HUES64 (cell line): Measurements from ENCODE around the gene TIMM23B.
"Not testable (repeated sequence)": the region's sequence is repeated elsewhere in the genome, so short reads cannot be mapped to it uniquely, and the experiment has no call there.

Source experiments
- H3K27ac ChIP-seq: 2 replicates; pipeline ENCODE4 v1.7.0; 2013; ENCODE audit warnings: low read depth, low read length, inconsistent platforms
- H3K27me3 ChIP-seq: 2 replicates; pipeline ENCODE4 v1.6.1; 2013; ENCODE audit warnings: mild to moderate bottlenecking, low read length; ENCODE audit not compliant: insufficient read depth
- H3K36me3 ChIP-seq: 2 replicates; pipeline ENCODE4 v1.6.1; 2013; ENCODE audit warnings: mild to moderate bottlenecking, low read length; ENCODE audit not compliant: insufficient read depth
- H3K4me1 ChIP-seq: 2 replicates; pipeline ENCODE4 v1.6.1; 2013; ENCODE audit warnings: mild to moderate bottlenecking, low read length, moderate library complexity; ENCODE audit not compliant: insufficient read depth
- H3K4me3 ChIP-seq: 2 replicates; pipeline ENCODE4 v1.5.1; 2013; ENCODE audit warnings: mild to moderate bottlenecking, low read length, moderate library complexity
- H3K9ac ChIP-seq: 2 replicates; pipeline ENCODE4 v1.6.1; 2013; ENCODE audit warnings: mild to moderate bottlenecking, low read depth, low read length
- H3K9me3 ChIP-seq: 2 replicates; pipeline ENCODE4 v1.6.1; 2013; ENCODE audit warnings: low read depth, low read length; ENCODE audit not compliant: insufficient read depth
- WGBS: fragments of 150-250, 120-280 bp; methylation state at CpG from one replicate; pipeline ENCODE4 v1.1.7; 2013; ENCODE audit warnings: missing lambda C conversion rate; 5-methylcytosine and 5-hydroxymethylcytosine counted together

TIMM23B gene

GRCh38 chr10:49931959-49932728 lies 9.7 kb upstream of the TIMM23B start:
- peaks cover 16% of the 10 kb centered on the region; the same call in 1 of the 2 replicates for H3K36me3 ChIP-seq
- H3K4me1 ChIP-seq = not testable (repeated sequence)
- WGBS = 89% methylated on average over 3 of the region's 7 CpGs

GRCh38 chr10:49942339-49942705 lies 469 bp downstream of the TIMM23B start:
- Histone ChIP-seq H3K27ac (peak overlapping the region; percentile 80; the same call in 1 of the 2 replicates), H3K4me3 (peak overlapping the region; percentile 95), H3K36me3 (peaks cover 20% of the 10 kb centered on the region), H3K9ac (peak overlapping the region; percentile 96)
- not testable (repeated sequence) for H3K9me3 ChIP-seq, H3K27me3 ChIP-seq, H3K4me1 ChIP-seq
- WGBS = 1% methylated on average over 11 of the region's 12 CpGs

More at GRCh38 chr10:49931959-49932728, 9.7 kb upstream of the TIMM23B start:
- H3K9ac ChIP-seq, H3K4me3 ChIP-seq, H3K27ac ChIP-seq, H3K27me3 ChIP-seq, H3K9me3 ChIP-seq: not testable (repeated sequence)

- WGBS = 97% methylated on average over 1 of the region's 2 CpGs
- not testable (repeated sequence) for H3K9me3 ChIP-seq, H3K27me3 ChIP-seq, H3K4me3 ChIP-seq, H3K9ac ChIP-seq, H3K27ac ChIP-seq, H3K4me1 ChIP-seq
- peaks cover 21% of the 10 kb centered on the region for H3K36me3 ChIP-seq
These were observed 1.8 kb downstream of the TIMM23B start for GRCh38 chr10:49943607-49944006.

DNA sequence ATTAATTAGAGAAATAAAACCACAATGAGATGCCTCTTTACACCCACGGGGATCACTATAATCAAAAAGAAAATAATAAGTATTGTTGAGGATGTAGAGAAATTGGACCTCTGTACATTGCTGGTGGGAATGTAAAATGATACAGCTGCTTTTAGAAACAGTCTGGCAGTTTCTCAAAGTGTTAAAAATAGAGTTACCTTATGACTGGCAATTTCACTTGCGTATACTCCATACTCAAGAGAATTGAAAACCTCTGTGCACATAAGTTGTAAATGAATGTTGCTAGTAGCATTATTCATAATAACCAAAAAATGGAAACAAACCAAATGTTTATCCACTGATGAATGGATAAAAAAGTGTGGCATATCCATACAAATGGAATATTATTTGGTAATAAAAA lies 6.3 kb downstream of the TIMM23B start:
- peaks cover 25% of the 10 kb centered on the region for H3K36me3 ChIP-seq
- H3K9me3 ChIP-seq, H3K4me3 ChIP-seq, H3K9ac ChIP-seq, H3K27ac ChIP-seq, H3K27me3 ChIP-seq, H3K4me1 ChIP-seq: not testable (repeated sequence)
- no CpG with 5 or more reads among the region's 2 CpGs for WGBS

DNA sequence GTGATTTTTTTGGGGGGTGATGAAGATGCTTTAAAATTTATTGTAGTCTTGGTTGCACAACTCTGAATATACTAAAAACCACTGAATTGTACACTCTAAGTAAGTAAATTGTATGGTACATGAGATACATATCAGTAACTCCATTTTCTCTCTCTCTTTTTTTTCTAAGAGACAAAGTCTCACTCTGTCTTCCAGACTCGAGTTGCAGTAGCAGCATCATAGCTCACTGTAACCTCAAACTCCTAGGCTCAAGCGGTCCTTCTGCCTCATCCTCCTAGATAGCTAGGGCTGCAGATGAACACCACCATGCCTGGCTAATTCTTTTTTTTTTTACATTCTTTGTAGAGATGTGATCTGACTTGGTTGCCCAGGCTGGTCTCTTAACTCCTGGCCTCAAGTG lies 6.9 kb downstream of the TIMM23B start:
- H3K36me3 ChIP-seq = peaks cover 28% of the 10 kb centered on the region
- H3K9ac ChIP-seq, H3K9me3 ChIP-seq, H3K27me3 ChIP-seq, H3K4me3 ChIP-seq, H3K27ac ChIP-seq, H3K4me1 ChIP-seq: not testable (repeated sequence)
- 97% methylated on average over 2 of the region's 2 CpGs for whole genome bisulfite sequencing

- 95% methylated on average over 2 of the region's 3 CpGs for WGBS
- peaks cover 27% of the 10 kb centered on the region for H3K36me3 ChIP-seq
- H3K27me3 ChIP-seq, H3K4me3 ChIP-seq, H3K4me1 ChIP-seq, H3K27ac ChIP-seq, H3K9ac ChIP-seq, H3K9me3 ChIP-seq: not testable (repeated sequence)
These were observed 10.2 kb downstream of the TIMM23B start for GRCh38 chr10:49952006-49952405.

GRCh38 chr10:49953122-49953521 lies 11.3 kb downstream of the TIMM23B start:
- not testable (repeated sequence) for H3K9ac ChIP-seq, H3K4me3 ChIP-seq, H3K4me1 ChIP-seq, H3K27me3 ChIP-seq, H3K27ac ChIP-seq, H3K9me3 ChIP-seq
- peaks cover 32% of the 10 kb centered on the region for H3K36me3 ChIP-seq
- WGBS = no CpG with 5 or more reads among the region's 3 CpGs

DNA sequence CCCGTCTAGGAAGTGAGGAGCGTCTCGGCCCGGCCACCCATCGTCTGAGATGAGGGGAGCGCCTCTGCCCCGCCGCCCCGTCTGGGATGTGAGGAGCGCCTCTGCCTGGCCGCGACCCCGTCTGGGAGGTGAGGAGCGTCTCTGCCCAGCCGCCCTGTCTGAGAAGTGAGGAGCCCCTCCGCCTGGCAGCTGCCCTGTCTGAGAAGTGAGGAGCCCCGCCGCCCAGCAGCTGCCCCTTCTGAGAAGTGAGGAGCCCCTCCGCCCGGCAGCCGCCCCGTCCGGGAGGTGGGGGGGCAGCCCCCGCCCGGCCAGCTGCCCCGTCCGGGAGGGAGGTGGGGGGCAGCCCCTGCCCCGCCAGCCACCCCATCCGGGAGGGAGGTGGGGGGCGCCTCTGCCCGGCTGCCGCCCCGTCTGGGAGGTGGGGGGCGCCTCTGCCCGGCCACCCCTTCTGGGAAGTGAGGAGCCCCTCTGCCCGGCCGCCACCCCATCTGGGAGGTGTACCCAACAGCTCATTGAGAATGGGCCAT lies 28.5 kb downstream of the TIMM23B start:
- not testable (repeated sequence) for H3K9me3 ChIP-seq, H3K9ac ChIP-seq, H3K27me3 ChIP-seq, H3K4me1 ChIP-seq, H3K36me3 ChIP-seq, H3K4me3 ChIP-seq, H3K27ac ChIP-seq
- WGBS = 95% methylated on average over 29 of the region's 37 CpGs

- H3K4me1 ChIP-seq, H3K36me3 ChIP-seq, H3K9ac ChIP-seq, H3K4me3 ChIP-seq, H3K9me3 ChIP-seq, H3K27me3 ChIP-seq, H3K27ac ChIP-seq: not testable (repeated sequence)
- no CpG with 5 or more reads among the region's 2 CpGs for WGBS
These were observed 29.6 kb downstream of the TIMM23B start for GRCh38 chr10:49971466-49971865.

DNA sequence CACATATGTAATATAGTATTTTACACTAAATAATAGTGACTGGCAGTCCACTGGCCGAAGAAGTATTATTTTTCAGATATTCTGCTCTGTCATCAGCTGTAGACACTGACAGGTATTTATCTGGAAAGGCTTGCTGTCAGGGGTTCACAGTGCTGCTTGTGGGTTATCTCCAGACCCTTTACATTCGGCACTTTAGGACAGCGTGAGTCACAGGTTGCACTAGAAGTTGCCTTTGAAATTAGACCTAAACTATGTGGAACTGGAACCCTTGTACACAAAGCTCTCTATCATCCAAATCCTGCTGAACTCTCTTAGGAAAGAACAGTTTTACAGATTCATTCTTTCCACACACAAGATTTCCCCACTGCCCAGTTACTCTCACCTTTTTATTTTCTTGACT lies 30.2 kb downstream of the TIMM23B start:
- H3K9ac ChIP-seq, H3K27me3 ChIP-seq, H3K36me3 ChIP-seq, H3K9me3 ChIP-seq, H3K27ac ChIP-seq, H3K4me3 ChIP-seq, H3K4me1 ChIP-seq: not testable (repeated sequence)
- 94% methylated on average over 3 of the region's 3 CpGs for WGBS

DNA sequence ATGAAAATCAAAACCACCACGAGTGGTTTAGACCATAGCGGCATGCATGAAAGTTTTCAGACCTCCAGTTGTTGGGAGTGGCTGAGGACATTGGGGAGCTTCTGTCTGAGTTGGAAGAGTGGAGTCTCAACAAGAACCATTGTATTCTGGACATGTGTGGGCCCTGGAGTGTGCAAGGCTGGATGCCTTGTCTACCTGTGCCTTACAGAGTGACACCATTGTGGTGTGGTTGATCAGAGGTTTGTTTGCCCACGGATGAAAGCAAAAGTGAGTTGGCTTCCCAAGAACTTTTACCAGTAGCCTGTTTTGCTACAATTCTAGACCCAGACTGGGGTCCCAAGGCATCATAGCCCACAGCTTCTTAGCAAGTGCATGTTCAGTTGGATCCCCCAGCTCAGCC lies 35.9 kb downstream of the TIMM23B start:
- H3K36me3 ChIP-seq, H3K4me1 ChIP-seq, H3K27me3 ChIP-seq, H3K9ac ChIP-seq, H3K9me3 ChIP-seq, H3K4me3 ChIP-seq, H3K27ac ChIP-seq: not testable (repeated sequence)
- WGBS = 96% methylated on average over 3 of the region's 3 CpGs

DNA sequence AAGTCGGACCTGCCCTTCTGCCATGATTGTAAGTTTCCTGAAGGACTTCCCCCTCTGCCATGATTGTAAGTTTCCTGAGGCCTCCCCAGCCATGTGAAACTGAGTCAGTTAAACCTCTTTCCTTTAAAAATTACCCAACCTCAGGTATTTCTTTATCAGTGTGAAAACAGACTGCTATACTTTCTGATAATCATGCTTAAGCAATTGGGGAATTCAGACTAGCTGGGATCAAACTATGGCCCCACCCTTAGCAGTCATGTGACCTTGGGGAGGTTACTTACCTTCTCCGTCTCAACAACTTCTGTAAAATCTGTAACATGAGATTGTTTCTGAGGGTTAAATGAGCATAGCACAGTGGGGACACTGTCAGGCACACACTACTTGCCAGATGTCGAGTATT lies 45.4 kb downstream of the TIMM23B start:
- H3K36me3 ChIP-seq, H3K4me1 ChIP-seq, H3K9me3 ChIP-seq, H3K9ac ChIP-seq, H3K27ac ChIP-seq, H3K4me3 ChIP-seq, H3K27me3 ChIP-seq: not testable (repeated sequence)
- 100% methylated on average over 1 of the region's 3 CpGs for WGBS
